GM10248 (cell line): Measurements from ENCODE around the gene DVL1.

ENCODE experiments used
- CTCF ChIA-PET: fragments of 300-600 bp; sonication (Branson Sonifier 250); formaldehyde crosslinking; extraction: SDS; loops from one replicate; lab custom pipeline; 2021; ENCODE audit warnings: antibody characterized with exemption; lab: Yijun Ruan, JAX
- POLR2A ChIA-PET: fragments of 350-650 bp; sonication (Branson Sonifier 250); formaldehyde crosslinking; extraction: SDS; loops from one replicate; lab custom pipeline; 2020; ENCODE audit warnings: antibody characterized with exemption; lab: Yijun Ruan, JAX
- DNase-seq: peaks from one replicate; pipeline ENCODE4 v3.0.0; 2012; ENCODE audit errors: extremely low spot score
- TF ChIP-seq, protein P1 (sequence below): IDR thresholded peaks from 2 replicates; pipeline ENCODE4 v1.5.1; 2012; ENCODE audit warnings: mild to moderate bottlenecking, low read depth; ENCODE audit errors: extremely low read depth, missing control alignments, control extremely low read depth

DVL1 gene

GRCh38 chr1:1322952-1323351 lies 26.3 kb downstream of the DVL1 start:
- CTCF ChIA-PET: no interaction called here
- DNase-seq: no peak
- TF ChIP-seq, protein P1, sequence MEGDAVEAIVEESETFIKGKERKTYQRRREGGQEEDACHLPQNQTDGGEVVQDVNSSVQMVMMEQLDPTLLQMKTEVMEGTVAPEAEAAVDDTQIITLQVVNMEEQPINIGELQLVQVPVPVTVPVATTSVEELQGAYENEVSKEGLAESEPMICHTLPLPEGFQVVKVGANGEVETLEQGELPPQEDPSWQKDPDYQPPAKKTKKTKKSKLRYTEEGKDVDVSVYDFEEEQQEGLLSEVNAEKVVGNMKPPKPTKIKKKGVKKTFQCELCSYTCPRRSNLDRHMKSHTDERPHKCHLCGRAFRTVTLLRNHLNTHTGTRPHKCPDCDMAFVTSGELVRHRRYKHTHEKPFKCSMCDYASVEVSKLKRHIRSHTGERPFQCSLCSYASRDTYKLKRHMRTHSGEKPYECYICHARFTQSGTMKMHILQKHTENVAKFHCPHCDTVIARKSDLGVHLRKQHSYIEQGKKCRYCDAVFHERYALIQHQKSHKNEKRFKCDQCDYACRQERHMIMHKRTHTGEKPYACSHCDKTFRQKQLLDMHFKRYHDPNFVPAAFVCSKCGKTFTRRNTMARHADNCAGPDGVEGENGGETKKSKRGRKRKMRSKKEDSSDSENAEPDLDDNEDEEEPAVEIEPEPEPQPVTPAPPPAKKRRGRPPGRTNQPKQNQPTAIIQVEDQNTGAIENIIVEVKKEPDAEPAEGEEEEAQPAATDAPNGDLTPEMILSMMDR: no peak
- POLR2A ChIA-PET: no interaction called here

DNA sequence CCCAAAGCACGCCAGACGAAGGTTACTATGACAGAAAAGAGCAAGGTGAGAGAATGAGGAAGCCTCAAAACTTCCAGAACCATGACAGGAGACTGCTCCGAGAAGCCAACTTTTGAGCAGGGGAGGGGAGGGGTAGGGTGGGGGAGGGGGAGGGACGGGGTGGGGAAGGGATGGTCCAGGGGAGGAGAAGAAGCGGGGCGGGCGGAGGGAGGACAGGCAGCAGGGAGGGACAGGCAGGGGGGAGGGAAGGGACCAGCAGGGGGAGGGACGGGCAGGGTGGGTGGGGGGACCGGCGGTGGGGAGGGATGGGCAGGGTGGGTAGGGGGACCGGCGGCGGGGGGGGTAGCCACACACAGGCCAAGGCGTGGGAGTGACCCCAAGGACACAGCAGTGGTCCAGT lies 26.8 kb downstream of the DVL1 start:
- DNase-seq: no peak
- TF ChIP-seq, protein P1: no peak
- ChIA-PET POLR2A (no interaction called here), CTCF (no interaction called here)

GRCh38 chr1:1321477-1321876 lies 27.7 kb downstream of the DVL1 start:
- DNase-seq: no peak
- ChIA-PET POLR2A (interaction anchor here (1.0 kb wide), 1 partner anchor 10 kb away, joined by 4 read pairs; no protein-coding TSS in a partner anchor), CTCF (no interaction called here)
- TF ChIP-seq, protein P1: no peak

DNA sequence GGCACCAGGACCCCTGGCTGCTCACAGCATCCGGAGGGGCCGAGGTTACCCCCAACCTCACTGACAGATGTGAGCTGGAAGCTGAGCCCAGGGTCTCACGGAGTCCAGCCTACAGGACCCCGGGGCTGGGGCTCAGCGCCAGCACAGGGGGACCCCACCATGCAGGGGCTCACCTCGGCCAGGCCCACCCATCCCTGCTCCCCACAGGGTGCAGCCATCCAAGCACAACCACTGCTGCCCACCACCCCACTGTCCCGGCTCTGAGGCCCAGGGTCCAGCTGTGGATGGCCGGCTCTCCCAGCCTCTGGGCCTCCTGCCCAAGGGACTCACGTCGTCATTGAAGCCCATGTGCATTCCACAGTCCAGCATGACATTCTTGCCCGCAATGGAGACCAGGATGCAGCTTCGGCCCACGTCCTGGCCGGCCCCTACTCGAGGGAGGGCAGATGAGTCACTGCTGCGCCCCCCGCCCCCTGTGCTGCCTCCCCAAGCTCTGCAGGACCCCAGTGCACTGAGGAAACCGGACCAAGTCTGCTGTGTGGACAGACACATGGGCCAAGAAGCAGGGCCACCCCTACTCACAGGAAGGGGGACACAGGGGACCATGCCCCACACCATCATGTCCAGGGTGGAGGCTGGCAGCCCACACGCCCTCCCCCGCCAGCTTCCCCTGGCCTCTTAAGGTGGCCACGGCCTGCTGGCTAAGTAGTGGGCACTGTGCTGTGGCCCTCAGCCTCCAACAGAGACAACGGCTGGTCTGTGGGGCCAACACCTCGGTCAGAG lies 28.4 kb downstream of the DVL1 start:
- DNase-seq: no peak
- TF ChIP-seq, protein P1: no peak
- POLR2A ChIA-PET: interaction anchor here (1.0 kb wide), 1 partner anchor 9 kb away, joined by 4 read pairs; no protein-coding TSS in a partner anchor
- CTCF ChIA-PET: no interaction called here

GRCh38 chr1:1319646-1319941 lies 29.6 kb downstream of the DVL1 start:
- DNase-seq: no peak
- ChIA-PET POLR2A (no interaction called here), CTCF (interaction anchor here (1.0 kb wide), 1 partner anchor 9 kb away, joined by 4 read pairs; no protein-coding TSS in a partner anchor)
- TF ChIP-seq, protein P1: no peak

DNA sequence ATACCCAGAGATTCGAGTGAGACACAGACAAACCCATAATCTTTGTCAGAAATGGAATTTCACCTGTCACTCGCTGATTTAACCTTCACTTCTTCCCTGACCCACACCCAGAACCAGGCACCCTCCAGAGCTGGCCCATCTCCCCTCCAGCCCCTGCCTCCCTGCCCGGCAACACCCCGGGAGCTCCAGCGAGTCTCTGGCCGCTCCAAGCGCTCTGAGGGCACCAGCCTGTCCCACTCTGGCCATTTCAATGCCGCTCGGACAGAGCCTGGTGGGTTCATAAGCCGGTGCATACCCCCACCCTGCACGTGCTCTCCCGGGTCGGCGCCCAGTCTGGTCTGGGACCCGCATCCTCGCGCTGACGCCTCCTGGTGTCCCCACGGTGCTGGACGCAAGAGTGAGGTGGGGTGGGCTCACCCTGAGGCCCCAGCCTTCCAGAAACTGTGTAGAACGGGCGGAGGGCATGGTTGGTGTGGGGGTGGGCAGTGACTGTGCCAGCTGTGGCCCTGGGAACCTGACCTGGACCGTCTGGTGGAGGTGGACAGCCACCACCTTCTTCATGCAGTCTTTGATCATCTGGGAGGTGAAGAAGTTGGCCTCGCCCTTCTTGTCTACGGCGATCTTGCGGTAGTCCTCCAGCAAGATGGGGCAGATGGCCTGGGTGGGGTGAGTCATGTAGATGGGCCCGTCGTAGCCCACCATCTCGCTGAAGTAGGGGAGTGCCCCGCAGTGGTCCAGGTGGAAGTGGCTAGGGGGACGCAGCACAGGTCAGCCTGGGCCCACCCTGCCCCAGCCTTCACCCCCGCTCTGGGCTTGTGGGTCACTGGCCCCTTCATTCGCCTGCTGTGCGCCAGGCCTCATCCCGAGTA lies 30.2 kb downstream of the DVL1 start:
- TF ChIP-seq, protein P1: no peak
- DNase-seq: no peak
- ChIA-PET CTCF (interaction anchor here (1.0 kb wide), 1 partner anchor 8 kb away, joined by 4 read pairs; no protein-coding TSS in a partner anchor), POLR2A (no interaction called here)
